ENCODE data around the gene TMEM38B. TPM values are rescaled to one million over a fixed set of nuclear protein-coding genes. Genes with fewer than 3 reads are reported as not detected.
"Not testable (repeated sequence)": the region's sequence is repeated elsewhere in the genome, so short reads cannot be mapped to it uniquely, and the experiment has no call there.

Gene TMEM38B
- total RNA-seq, 1 donor from 2014 or later, result 21.1 TPM

GRCh38 chr9:105786796-105787195, 92.5 kb downstream of the TMEM38B start:
- not testable (repeated sequence) for H3K27me3 ChIP-seq; H3K4me2 ChIP-seq; H4K20me1 ChIP-seq (ENCODE audit: low read depth); H3K4me3 ChIP-seq; H3K9me3 ChIP-seq (ENCODE audit: low read depth); DNase-seq (ENCODE audit: low spot score); H3K4me1 ChIP-seq; H3K4me1 Mint-ChIP-seq; H3K9ac ChIP-seq; H3K79me2 ChIP-seq (ENCODE audit: low read depth); H3K27me3 Mint-ChIP-seq (ENCODE audit: insufficient read depth, low read depth); H3K36me3 ChIP-seq; H3K4me3 Mint-ChIP-seq; H3F3A ChIP-seq (ENCODE audit: low read depth); H2AFZ ChIP-seq (replicated peaks); H3K27ac Mint-ChIP-seq; H3K27ac ChIP-seq
- Mint-ChIP-seq H3K36me3 (peaks cover 62% of the 10 kb centered on the region), H3K9me3 (peaks cover 70% of the 10 kb centered on the region)

- Mint-ChIP-seq H3K27ac (no peak overlapping the region), H3K4me1 (no peaks in the 10 kb centered on the region), H3K4me3 (no peak overlapping the region), H3K36me3 (no peaks in the 10 kb centered on the region), H3K9me3 (peaks cover 6% of the 10 kb centered on the region), H3K27me3 (ENCODE audit: insufficient read depth, low read depth) (no peaks in the 10 kb centered on the region)
- Histone ChIP-seq H3K27me3 (no peaks in the 10 kb centered on the region), H3K27ac (no peak overlapping the region), H3K36me3 (no peaks in the 10 kb centered on the region), H3K4me1 (no peaks in the 10 kb centered on the region), H3F3A (ENCODE audit: low read depth) (peaks cover 1% of the 10 kb centered on the region), H3K79me2 (ENCODE audit: low read depth) (no peaks in the 10 kb centered on the region), H3K9ac (no peak overlapping the region), H3K4me3 (no peak overlapping the region), H4K20me1 (ENCODE audit: low read depth) (no peaks in the 10 kb centered on the region), H3K9me3 (ENCODE audit: low read depth) (no peaks in the 10 kb centered on the region), H3K4me2 (no peak overlapping the region), H2AFZ (replicated peaks) (no peak overlapping the region)
- no peak for DNase-seq (ENCODE audit: low spot score)
- TF ChIP-seq EZH2phosphoT487 (IDR thresholded peaks at IDR 0.05) (no peak), CTCF (IDR thresholded peaks at IDR 0.05) (no peak), EZH2 (IDR thresholded peaks at IDR 0.05) (no peak)
These were observed 121.9 kb downstream of the TMEM38B start for GRCh38 chr9:105816202-105816744.

GRCh38 chr9:105816981-105817380, 122.6 kb downstream of the TMEM38B start:
- Histone ChIP-seq H4K20me1 (ENCODE audit: low read depth) (no peaks in the 10 kb centered on the region), H3K27ac (no peak overlapping the region), H3K4me2 (no peak overlapping the region), H3K4me1 (no peaks in the 10 kb centered on the region), H3K36me3 (no peaks in the 10 kb centered on the region), H3K9ac (no peak overlapping the region), H3F3A (ENCODE audit: low read depth) (peaks cover 5% of the 10 kb centered on the region), H3K9me3 (ENCODE audit: low read depth) (no peaks in the 10 kb centered on the region), H3K27me3 (no peaks in the 10 kb centered on the region), H3K4me3 (no peak overlapping the region), H2AFZ (replicated peaks) (no peak overlapping the region), H3K79me2 (ENCODE audit: low read depth) (no peaks in the 10 kb centered on the region)
- no peak for DNase-seq (ENCODE audit: low spot score)
- Mint-ChIP-seq H3K4me1 (no peaks in the 10 kb centered on the region), H3K36me3 (no peaks in the 10 kb centered on the region), H3K9me3 (peaks cover 6% of the 10 kb centered on the region), H3K4me3 (no peak overlapping the region), H3K27me3 (ENCODE audit: insufficient read depth, low read depth) (no peaks in the 10 kb centered on the region), H3K27ac (no peak overlapping the region)
- TF ChIP-seq EZH2 (IDR thresholded peaks at IDR 0.05) (no peak), EZH2phosphoT487 (IDR thresholded peaks at IDR 0.05) (no peak), CTCF (IDR thresholded peaks at IDR 0.05) (no peak)

- H3K4me1 ChIP-seq, result no peaks in the 10 kb centered on the region
- TF ChIP-seq EZH2phosphoT487 (IDR thresholded peaks at IDR 0.05) (no peak), CTCF (IDR thresholded peaks at IDR 0.05) (no peak), EZH2 (IDR thresholded peaks at IDR 0.05) (no peak)
- no peak overlapping the region for H3K27ac ChIP-seq
- Mint-ChIP-seq H3K4me1 (no peaks in the 10 kb centered on the region), H3K9me3 (peaks cover 13% of the 10 kb centered on the region), H3K27me3 (ENCODE audit: insufficient read depth, low read depth) (no peaks in the 10 kb centered on the region), H3K36me3 (no peaks in the 10 kb centered on the region), H3K27ac (no peak overlapping the region), H3K4me3 (no peak overlapping the region)
- H3K36me3 ChIP-seq, result no peaks in the 10 kb centered on the region
- peaks cover 5% of the 10 kb centered on the region for H3F3A ChIP-seq (ENCODE audit: low read depth)
- no peak overlapping the region for H3K4me2 ChIP-seq
- no peaks in the 10 kb centered on the region for H3K9me3 ChIP-seq (ENCODE audit: low read depth)
- no peaks in the 10 kb centered on the region for H3K27me3 ChIP-seq
- no peak for DNase-seq (ENCODE audit: low spot score)
- no peak overlapping the region for H3K9ac ChIP-seq
- no peaks in the 10 kb centered on the region for H4K20me1 ChIP-seq (ENCODE audit: low read depth)
- H3K4me3 ChIP-seq, result no peak overlapping the region
- H2AFZ ChIP-seq (replicated peaks), result no peak overlapping the region
- H3K79me2 ChIP-seq (ENCODE audit: low read depth), result no peaks in the 10 kb centered on the region
These were observed 124.6 kb downstream of the TMEM38B start for GRCh38 chr9:105818903-105819302.
